ENCODE data around the gene TMEM38A.

DNA sequence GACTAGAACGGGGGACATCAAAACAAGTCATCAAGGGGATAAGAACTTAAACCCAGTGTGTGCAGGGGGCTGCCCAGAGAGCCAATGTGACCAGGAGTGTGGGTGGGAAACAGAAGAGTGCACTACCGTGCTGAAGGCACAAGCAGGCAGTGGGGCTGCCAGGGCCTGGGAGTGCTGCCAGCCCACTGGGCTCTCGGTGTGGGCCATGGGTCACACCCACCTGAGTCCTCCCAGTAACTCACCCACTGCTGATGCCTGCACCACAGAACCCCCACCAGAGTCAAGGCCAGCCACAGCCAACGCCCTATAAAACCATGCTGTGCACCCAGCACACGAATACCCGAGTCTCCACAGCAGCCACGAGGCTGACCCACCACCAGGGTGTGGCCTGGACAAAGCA lies 41.5 kb upstream of the TMEM38A start:
- TF ChIP-seq NR2F2 (IDR thresholded peaks at IDR 0.05): no peak
- TF ChIP-seq JUND (IDR thresholded peaks at IDR 0.05): no peak
- TF ChIP-seq FOXA1 (IDR thresholded peaks at IDR 0.05): no peak
- no peak for TF ChIP-seq RAD21 (IDR thresholded peaks at IDR 0.05)
- TF ChIP-seq, protein P1, sequence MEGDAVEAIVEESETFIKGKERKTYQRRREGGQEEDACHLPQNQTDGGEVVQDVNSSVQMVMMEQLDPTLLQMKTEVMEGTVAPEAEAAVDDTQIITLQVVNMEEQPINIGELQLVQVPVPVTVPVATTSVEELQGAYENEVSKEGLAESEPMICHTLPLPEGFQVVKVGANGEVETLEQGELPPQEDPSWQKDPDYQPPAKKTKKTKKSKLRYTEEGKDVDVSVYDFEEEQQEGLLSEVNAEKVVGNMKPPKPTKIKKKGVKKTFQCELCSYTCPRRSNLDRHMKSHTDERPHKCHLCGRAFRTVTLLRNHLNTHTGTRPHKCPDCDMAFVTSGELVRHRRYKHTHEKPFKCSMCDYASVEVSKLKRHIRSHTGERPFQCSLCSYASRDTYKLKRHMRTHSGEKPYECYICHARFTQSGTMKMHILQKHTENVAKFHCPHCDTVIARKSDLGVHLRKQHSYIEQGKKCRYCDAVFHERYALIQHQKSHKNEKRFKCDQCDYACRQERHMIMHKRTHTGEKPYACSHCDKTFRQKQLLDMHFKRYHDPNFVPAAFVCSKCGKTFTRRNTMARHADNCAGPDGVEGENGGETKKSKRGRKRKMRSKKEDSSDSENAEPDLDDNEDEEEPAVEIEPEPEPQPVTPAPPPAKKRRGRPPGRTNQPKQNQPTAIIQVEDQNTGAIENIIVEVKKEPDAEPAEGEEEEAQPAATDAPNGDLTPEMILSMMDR (IDR thresholded peaks at IDR 0.05; ENCODE audit: low read depth, low read length, missing input control): no peak
- TF ChIP-seq, protein P2, sequence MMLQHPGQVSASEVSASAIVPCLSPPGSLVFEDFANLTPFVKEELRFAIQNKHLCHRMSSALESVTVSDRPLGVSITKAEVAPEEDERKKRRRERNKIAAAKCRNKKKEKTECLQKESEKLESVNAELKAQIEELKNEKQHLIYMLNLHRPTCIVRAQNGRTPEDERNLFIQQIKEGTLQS (IDR thresholded peaks at IDR 0.05): no peak
- TF ChIP-seq EGR1 (IDR thresholded peaks at IDR 0.05; ENCODE audit: low read depth in 2 of 2): no peak

Data from liver (tissue), 3 donors.